GM21381 (cell line): ENCODE results near the gene TMEM178B.

Experiments
- ATAC-seq: cut with Tn5 transposase; IDR thresholded peaks from one replicate; pipeline ENCODE4 v1.9.1; 2021; ENCODE audit warnings: mild to moderate bottlenecking, moderate library complexity; ENCODE audit not compliant: unreplicated experiment

Gene TMEM178B

GRCh38 chr7:141456298-141456697 lies 382.4 kb downstream of the TMEM178B start:
- ATAC-seq: no peak

- no peak for ATAC-seq
Observed at GRCh38 chr7:141456711-141457110, 382.8 kb downstream of the TMEM178B start.

- ATAC-seq: no peak
Observed at GRCh38 chr7:141460781-141461715, 387.2 kb downstream of the TMEM178B start.

- no peak for ATAC-seq
Observed at GRCh38 chr7:141461924-141462323, 388.1 kb downstream of the TMEM178B start.

- ATAC-seq: no peak
Observed at GRCh38 chr7:141462958-141463357, 389.1 kb downstream of the TMEM178B start.

GRCh38 chr7:141463986-141464385 lies 390.1 kb downstream of the TMEM178B start:
- ATAC-seq: no peak

- ATAC-seq: no peak
Observed at GRCh38 chr7:141464551-141464950, 390.7 kb downstream of the TMEM178B start.

GRCh38 chr7:141466151-141466904 lies 392.5 kb downstream of the TMEM178B start:
- ATAC-seq: no peak

GRCh38 chr7:141468341-141468740 lies 394.5 kb downstream of the TMEM178B start:
- no peak for ATAC-seq

- no peak for ATAC-seq
Observed at GRCh38 chr7:141475679-141476078, 401.8 kb downstream of the TMEM178B start.

- no peak for ATAC-seq
Observed at GRCh38 chr7:141477865-141478264, 404.0 kb downstream of the TMEM178B start.

GRCh38 chr7:141478845-141479244 lies 405.0 kb downstream of the TMEM178B start:
- ATAC-seq: no peak

GRCh38 chr7:141480953-141481352 lies 407.1 kb downstream of the TMEM178B start:
- no peak for ATAC-seq

GRCh38 chr7:141481971-141482370 lies 408.1 kb downstream of the TMEM178B start:
- no peak for ATAC-seq

GRCh38 chr7:141483044-141483443 lies 409.2 kb downstream of the TMEM178B start:
- no peak for ATAC-seq

- ATAC-seq: no peak
Observed at GRCh38 chr7:141484907-141485306, 411.0 kb downstream of the TMEM178B start.

GRCh38 chr7:141486959-141487358 lies 413.1 kb downstream of the TMEM178B start:
- ATAC-seq: no peak

GRCh38 chr7:141490474-141490873 lies 416.6 kb downstream of the TMEM178B start:
- no peak for ATAC-seq

GRCh38 chr7:141495057-141495456 lies 421.2 kb downstream of the TMEM178B start:
- ATAC-seq: no peak

- ATAC-seq: no peak
Observed at GRCh38 chr7:141497391-141497790, 423.5 kb downstream of the TMEM178B start.

- no peak for ATAC-seq
Observed at GRCh38 chr7:141500608-141501007, 426.7 kb downstream of the TMEM178B start.

- no peak for ATAC-seq
Observed at GRCh38 chr7:141501451-141501850, 427.6 kb downstream of the TMEM178B start.
